ENCODE measurements around the gene CCM2.
"Not testable (repeated sequence)": the region's sequence is repeated elsewhere in the genome, so short reads cannot be mapped to it uniquely, and the experiment has no call there.

CCM2 gene

DNA sequence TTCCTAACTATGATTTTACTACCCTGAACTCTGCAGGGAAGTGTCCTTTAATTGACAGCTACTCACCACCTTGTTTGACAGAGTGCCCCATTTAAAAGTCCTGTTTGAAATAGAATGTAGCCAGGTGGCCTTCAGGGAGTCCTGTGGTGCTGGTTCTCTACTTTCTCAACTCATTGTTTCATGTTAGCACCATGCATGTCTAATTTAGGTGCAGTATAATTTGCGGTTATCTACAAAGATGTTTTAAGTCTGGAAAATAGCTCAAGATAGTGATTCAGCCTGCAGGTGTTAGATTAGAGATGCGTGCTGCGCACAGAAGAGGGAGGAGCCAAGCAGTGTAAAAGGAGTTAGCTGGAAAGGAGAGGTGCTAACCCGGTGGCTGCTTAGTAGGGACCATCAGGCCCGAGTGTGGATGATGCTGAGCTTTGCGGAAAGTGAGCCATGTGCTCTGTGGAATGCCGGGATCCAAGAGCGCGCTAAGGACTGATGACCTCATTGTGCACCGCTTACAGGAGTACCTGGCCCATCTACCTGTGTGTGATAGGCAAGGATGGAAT is 1.2 kb downstream of the CCM2 start:
- DNase-seq (ENCODE audit: low spot score) = no peak

- DNase-seq (ENCODE audit: low spot score) = no peak
These were observed 1.8 kb downstream of the CCM2 start for GRCh38 chr7:45001826-45002225.

- no peak for DNase-seq (ENCODE audit: low spot score)
These were observed 3.8 kb downstream of the CCM2 start for GRCh38 chr7:45003789-45004188.

- no peak for DNase-seq (ENCODE audit: low spot score)
These were observed 7.1 kb downstream of the CCM2 start for GRCh38 chr7:45007106-45007505.

DNA sequence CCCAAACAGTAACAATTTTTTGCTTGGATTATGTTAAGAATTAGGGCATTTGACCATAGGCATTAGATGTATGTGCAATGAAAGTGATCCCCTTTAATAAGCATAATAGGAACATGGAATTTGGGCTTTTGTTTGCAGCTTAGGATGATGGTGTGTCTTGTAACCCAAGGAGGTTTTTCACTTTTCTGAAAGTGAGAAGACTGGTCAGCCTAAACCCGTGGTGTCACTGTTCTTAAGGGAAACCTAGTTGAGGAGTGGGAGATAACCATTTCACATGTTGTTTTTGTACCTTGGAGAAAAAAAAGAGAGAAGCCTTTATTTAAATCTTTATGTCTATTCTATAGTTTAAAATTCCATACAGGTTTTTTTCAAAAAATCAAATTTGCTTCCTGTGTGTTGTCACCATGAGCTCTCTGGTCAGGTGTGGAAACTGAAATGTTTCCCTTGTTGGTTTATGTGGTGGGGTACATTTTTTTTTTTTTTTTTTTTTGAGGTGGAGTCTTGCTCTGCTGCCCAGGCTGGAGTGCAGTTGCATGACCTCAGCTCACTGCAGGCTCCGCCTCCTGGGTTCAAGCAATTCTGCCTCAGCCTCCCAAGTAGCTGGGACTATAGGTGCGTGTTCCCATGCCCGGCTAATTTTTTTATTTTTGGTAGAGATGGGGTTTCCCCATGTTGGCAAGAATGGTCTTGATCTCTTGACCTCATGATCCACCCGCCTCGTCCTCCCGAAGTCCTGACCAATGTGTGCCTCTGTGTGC is 7.7 kb downstream of the CCM2 start:
- DNase-seq (ENCODE audit: low spot score) = no peak

DNA sequence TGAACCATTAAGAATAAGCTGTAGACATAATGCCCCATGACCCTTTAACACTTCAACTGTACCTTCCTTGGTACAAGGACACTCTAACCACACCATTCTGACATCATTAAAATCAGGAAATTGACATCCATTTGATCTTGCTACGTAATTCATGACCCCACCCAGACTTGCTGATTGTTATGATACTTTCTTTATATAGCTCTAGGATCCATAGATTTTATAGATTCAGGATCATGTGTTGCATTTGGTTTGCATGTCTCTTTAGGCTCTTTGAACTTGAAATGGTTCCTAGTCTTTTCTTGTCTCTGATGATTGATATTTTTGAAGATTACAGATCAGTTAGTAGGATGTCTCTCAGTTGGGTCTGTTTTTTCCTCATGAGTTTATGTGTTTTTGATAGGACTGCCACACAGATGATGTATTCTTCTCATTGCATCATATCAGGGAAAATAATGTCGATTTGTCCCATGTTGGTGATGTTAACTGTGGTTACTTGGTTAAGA is 13.5 kb downstream of the CCM2 start:
- DNase-seq (ENCODE audit: low spot score) = no peak

GRCh38 chr7:45015313-45015712 is 15.3 kb downstream of the CCM2 start:
- DNase-seq (ENCODE audit: low spot score) = no peak

DNA sequence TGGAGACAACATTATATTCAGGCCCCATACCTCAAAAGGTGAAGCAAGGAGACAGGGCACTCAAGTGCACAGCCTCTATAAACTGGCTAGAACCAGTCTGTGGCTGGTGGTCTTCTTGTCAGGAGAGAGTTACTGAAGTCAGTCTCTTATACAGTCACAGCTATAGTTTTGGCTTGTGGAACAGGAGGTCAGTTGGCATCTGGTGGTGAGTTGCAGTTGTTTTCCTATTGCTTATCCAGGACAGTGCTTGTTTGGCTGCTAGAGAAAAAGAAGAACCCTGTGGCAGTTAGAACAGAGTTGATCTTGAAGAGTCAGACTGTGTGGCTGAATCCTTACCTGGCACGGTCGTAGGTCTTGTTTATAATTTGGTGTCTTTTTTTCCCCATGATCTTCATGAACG is 17.3 kb downstream of the CCM2 start:
- DNase-seq (ENCODE audit: low spot score) = no peak

DNA sequence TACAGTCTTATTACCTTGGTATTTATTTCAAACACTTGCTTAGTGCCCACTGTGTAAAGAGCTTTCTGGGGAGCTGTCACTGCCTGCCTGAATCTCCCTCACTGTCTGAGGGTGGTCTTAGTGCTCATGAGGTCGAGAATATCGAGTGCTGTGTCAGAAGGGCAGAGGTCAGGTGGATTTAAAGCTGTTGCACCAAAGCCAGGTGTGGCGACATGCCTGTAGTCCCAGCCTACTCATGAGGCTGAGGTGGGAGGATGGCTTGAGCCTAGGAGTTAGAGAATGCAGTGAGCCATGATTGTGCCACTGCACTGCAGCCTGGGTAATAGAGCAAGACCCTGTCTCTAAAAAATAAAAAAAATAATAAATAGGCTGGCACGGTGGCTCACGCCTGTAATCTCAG is 20.9 kb downstream of the CCM2 start:
- DNase-seq (ENCODE audit: low spot score) = no peak

- no peak for DNase-seq (ENCODE audit: low spot score)
These were observed 21.7 kb downstream of the CCM2 start for GRCh38 chr7:45021604-45022296.

- DNase-seq (ENCODE audit: low spot score) = no peak
These were observed 24.2 kb downstream of the CCM2 start for GRCh38 chr7:45024126-45024744.

DNA sequence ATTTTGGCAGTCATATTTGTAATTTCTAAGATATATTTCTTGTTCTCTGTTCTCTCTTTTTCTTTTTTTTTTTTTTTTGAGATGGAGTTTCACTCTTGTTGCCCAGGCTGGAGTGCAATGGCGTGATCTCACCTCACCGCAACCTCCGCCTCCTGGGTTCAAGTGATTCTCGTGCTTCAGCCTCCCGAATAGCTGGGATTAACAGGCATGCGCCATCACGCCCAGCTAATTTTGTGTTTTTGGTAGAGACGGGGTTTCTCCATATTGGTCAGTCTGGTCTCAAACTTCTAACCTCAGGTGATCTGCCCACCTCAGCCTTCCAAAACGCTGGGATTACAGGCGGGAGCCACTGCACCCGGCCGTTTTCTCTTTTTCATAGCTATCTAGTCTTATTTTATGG is 25.5 kb downstream of the CCM2 start:
- DNase-seq (ENCODE audit: low spot score) = not testable (repeated sequence)

GRCh38 chr7:45026013-45026412 is 26.0 kb downstream of the CCM2 start:
- DNase-seq (ENCODE audit: low spot score) = no peak

DNA sequence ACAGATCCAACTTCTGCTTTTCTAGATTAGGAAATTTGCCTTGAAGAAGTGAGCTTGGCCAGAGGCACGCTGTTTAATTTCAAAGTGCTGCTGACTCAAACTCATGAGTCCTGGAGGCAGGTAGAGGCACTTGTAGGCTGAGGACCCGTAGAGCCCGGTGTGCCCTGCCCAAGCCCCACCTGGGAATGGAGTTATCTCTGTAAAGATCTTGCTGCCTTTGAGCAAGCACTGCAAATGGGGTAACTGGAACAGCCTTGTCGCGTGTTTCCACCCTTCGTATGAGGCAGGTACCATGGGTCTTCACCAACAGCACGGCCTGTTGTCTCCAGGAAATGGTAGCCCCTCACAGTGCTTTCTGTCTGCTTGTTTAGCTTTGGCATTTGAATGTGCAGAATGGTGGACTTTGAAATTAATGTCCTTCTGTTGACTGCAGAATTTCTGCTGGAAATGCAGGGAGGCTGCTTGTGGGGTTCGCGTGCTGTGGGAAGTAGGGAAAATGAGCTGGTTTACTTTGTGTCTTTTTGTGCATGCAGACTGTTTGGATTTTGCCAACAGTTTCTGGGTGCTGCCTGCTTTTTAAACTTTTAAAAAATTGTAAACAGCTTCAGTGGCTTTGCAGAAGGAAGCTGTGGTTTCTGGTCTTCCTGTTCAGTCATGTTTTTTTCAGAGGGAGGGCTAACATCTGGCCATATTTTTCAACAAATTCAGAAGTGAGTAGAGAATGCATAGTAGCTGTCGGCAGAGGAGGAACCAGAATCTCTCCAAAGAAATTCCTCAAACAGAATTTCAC is 27.2 kb downstream of the CCM2 start:
- DNase-seq (ENCODE audit: low spot score) = no peak

- no peak for DNase-seq (ENCODE audit: low spot score)
These were observed 27.7 kb downstream of the CCM2 start for GRCh38 chr7:45027774-45028114.

DNA sequence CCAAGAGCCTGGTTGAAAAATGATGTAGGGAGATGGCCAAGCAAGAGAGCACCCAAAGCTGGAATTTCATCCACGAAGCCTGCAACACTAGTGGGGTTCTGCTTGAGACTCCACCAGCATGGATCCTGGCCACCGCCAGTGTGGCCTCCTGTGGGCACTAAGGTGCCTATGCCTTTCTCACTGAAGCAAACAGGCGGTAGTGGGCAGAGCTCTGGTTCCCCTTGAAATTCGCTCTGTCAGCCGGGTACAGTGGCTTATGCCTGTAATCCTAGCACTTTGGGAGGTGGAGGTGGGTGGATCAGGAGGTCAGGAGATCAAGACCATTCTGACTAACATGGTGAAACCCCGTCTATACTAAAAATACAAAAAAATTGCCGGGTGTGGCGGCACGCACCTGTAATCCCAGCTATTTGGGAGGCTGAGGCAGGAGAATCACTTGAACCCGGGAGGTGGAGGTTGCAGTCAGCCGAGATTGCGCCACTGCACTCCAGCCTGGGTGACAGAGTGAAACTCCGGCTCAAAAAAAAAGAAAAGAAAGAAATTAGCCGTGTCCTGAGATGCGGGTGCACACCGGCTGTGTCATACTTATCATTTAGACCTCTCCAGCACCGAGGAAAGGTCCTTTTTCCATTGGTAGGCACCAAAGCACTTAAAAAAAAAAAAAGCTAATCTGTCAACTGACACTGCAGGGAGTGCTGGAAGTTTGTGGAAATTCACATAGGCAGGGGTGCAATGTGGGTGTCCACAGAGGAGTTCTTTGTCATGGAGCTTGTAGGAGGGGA is 28.3 kb downstream of the CCM2 start:
- DNase-seq (ENCODE audit: low spot score) = no peak

- no peak for DNase-seq (ENCODE audit: low spot score)
These were observed 28.9 kb downstream of the CCM2 start for GRCh38 chr7:45028920-45029344.

- DNase-seq (ENCODE audit: low spot score) = no peak
These were observed 31.8 kb downstream of the CCM2 start for GRCh38 chr7:45031829-45032228.

GRCh38 chr7:45032421-45032820 is 32.4 kb downstream of the CCM2 start:
- no peak for DNase-seq (ENCODE audit: low spot score)

GRCh38 chr7:45033261-45033930 is 33.4 kb downstream of the CCM2 start:
- DNase-seq (ENCODE audit: low spot score) = no peak

DNA sequence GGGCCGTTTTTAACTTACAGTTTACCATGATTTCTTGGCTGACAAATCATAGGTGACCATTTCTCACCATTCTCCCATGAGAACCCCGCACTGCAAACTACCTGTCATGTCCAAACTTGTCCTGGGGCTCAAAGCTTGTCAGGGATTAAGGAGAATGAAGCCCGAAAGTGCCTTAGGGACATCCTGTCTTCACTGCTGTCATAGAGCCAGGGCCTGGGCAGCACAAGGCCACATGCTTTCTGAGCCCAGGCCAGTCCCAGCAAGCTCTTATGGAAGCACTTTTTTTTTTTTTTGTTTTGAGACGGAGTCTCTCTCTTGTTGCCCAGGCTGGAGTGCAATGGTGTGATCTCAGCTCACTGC is 33.9 kb downstream of the CCM2 start:
- no peak for DNase-seq (ENCODE audit: low spot score)
